SK-N-DZ (cell line): Measurements from ENCODE around the gene LMAN1.
A peak's percentile ranks its signal among the peaks of the same experiment; 100 is the strongest.

Experiments
- DNase-seq: peaks from one replicate; pipeline ENCODE4 v3.0.0-alpha.2; 2015; ENCODE audit warnings: low spot score

LMAN1 gene

DNA sequence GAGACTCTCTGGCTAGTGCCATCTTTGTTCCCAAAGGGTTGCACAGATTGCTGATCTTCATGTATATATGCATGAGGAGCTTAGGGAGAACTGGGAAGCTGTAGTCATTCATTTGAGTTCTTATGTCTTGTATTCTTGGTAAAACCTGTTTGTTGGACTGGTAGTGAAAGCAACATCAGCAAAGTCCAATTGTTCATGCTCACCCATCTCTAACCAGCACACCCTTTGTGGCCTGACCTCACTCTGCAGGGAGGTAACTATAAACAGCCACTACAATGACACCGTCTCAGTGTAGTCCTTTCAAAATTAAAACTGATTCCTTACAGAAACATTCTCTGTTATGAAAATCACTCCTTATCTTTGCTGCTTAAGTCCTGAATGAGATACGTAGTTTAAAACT is 13.9 kb upstream of the LMAN1 start:
- DNase-seq, result no peak

DNA sequence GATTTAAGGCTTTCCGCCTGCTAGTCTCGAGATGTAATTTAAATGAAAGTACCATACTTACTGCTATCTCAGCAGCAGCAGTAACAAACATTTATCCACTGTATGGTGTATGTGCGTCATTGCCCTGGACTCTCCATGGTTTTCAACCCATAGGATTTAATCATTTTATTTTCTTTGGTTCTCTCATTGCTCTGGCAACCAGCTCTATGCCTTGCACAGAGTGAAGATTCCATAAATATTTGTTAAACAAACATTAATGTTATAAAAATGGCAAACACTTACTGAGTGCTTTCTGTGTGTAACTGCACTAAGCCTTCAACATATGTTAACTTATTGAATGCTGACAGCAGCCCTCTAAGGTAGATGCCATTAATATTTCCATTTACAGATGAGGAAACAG is 1.3 kb upstream of the LMAN1 start:
- DNase-seq, result no peak

DNA sequence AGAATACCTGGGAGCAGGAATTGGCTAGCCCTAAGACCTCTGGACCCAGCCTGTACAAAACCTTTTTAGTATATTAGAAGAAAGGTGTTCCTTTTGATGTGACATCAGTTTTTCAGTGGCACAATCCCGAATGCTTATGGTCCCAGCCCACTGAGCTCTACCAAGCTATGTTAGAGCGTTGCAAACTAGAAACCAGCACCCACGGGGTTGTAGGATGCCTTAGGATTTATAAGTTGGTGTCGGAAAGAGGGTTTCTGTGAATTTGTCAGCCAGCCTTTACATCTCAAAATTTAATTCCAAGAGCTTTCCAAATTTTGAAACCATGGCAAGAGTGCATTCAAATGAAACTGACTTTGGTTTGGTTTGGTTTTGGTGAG is 499 bp upstream of the LMAN1 start:
- DNase-seq, result no peak

DNA sequence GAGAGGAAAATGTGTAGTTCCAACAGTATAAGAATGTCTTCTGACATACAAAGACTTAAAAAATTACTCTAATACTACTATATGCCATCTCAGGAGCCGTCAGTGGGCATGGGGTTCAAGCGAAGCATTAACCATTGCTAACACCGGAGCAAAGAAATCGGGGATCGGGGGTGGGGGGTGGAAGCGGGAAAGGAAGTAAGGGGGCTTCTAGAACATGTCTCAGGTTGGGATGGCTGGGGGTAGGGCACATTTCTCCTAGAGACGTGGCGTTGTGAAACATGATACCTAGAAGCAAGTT is 702 bp downstream of the LMAN1 start:
- DNase-seq, result no peak

DNA sequence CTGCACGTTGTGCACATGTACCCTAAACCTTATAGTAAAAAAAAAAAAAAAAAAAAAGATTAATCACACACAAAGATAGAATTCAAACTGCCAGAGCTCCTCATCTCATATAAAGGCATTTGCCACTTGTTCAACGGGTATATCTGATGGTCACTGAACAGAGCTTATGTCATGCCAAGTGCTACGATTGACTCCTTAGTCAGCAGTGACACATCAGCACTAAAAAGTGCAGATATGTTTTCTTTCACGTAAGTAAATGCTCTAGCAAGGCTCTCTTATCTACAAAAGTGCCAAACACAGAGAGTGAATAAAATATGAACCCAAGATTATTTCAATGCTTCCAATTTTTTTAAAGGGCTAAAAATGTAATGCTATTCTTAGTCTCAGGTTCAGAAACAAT is 1.1 kb downstream of the LMAN1 start:
- DNase-seq, result no peak

DNA sequence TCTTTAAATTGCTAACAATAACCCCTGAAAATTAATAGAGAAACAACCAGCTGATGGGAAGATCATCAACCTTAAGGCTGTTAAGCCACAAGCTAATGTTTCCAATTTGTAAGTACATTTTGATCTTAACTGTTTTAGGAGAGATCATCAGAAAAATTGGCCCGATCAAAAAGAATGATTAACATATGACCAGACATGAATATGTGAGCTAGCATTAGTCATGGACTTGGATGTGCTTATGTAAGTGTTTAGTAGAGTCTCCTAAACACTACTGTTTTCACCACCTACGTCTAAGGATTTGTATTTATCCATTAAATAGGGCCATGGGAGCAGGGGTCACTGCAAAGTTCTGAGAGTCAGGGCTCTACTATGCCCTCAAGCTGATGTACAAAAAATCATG is 4.3 kb downstream of the LMAN1 start:
- DNase-seq, result no peak

DNA sequence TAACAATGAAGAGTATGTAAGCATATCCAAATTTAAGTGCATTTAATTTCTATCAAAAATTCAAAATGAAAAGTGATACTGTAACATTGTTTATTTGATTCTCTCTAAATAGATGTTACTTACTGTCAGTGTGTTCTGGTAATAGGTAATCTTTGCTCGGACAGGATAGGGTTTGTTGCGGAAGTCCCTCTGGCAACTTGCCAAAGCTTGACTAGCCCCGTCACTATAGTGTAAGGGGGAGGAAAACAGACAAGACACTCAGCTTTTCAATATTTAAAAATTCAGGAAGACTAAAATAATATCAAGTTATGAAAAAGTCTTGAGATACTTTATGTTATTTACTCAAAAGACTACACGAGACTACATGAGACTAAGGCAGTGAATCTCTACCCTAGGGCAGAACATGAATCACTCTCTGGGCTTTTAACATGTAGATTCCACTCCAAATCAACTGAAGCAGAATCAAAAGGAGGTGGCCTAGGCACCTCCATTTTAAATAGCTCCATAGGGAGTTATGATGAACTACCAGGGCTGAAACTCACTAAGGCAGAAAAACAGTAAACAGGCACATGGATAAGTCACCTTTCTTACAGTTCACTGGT is 5.9 kb downstream of the LMAN1 start:
- no peak for DNase-seq

DNA sequence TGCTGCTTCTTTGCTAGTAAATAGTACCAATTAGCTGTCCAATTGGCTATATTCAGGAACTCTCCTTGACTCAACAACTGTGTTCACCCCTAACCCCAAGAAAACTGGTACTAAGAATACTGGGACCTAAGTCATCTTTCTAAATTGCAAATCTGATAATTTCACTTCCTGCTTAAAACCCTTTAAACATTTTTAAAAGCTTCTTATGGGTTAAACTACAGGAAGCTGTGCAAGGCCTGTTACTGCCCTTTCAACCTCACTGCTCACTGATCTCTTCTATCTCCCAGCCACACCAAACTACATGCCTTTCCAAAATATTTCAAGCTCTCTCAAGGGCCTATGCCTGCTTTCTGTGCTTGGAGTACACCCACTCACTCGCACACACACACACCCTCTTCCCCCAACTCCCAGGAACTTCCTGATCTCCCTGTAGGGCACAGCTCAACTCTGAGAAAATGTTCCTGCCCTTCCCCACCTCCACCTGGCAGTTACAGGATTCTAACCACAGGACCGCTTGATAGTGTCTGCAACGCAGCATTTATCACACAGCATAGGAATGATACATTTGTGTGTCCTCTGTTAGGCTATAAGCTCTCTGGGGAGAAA is 6.7 kb downstream of the LMAN1 start:
- no peak for DNase-seq

DNA sequence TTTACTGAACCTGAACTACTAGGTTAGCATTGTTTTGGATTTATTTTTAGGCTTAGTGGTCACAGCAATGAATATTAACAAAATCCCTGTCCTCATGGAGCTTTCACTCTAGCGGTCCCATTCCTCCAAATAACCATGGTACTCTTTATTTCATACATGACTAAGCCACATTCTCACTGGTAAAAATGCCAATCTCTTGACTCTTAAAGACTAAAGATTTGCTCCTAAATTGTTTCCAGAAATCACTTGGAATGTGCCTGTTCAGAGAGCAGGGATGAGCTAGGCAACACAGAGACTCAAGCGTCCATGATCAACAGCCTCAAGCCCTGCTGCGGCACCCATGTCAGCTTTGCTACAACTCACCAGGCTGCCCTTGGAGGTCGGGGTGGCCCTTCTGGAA is 13.5 kb downstream of the LMAN1 start:
- no peak for DNase-seq

DNA sequence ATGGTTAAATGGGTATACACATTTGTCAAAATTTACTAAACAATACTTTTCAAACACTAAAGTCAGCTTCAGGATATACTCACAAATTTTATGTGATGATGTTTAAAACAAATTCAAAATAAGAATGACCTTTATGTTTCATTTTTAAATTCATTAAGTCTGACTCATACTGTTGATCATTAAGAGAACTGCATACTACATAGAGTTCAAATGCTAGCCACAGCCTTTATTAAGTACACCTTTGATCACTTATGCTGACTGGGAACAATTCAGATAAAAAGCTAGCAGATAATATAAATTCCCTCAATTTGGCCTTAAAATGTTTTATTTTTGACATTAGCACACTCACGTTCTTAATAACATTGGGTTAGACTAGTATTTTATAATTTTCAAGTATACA is 14.1 kb downstream of the LMAN1 start:
- DNase-seq, result no peak

DNA sequence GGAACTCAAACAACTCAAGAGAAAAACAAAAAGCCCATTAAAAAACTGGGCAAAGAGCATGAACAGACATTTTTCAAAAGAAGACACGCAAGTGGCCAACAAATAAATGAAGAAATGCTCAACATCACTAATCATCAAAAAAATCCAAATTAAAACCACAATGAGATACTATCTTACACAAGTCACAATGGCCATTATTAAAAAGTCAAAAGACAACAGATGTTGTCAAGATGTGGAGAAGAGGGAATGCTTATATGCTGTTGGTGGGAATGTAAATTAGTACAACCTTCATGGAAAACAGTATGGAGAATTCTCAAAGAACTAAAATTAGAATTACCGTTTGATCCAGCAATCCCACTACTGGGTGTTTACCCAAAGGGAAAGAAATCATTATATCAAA is 15.1 kb downstream of the LMAN1 start:
- DNase-seq, result no peak

DNA sequence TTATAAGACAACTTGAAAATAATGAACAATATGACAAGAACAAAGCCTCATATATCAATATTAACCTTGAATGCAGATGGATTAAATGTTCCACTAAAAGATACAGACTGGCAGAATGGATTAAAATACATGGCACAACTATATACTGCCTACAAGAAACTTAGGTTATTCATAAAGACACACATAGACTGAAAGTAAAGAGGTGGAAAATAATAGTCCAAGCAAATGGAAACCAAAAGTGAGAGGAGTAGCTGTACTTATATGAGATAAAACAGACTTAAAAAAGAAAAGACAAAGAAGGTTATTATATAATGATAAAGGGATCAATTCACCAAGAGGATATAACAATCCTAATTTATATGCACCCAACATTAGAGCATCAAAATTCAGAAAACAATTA is 18.2 kb downstream of the LMAN1 start:
- DNase-seq, result no peak

DNA sequence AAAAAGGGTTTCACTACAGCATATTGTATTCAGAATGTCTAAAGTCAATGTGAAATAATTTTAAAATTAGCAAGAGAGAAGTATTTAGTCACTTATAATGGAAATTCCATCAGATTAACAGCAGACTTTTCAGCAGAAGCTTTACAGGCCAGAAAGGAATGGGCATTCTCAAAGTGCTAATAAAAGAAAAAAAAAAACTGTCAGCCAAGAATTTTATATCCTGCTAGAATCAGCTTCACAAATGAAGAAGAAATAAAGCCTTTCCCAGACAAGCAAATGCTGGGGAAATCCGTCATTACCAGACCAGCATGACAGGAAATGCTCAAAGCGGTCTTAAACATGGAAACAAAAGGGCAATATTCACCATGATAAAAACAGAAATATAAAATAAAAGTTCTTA is 18.8 kb downstream of the LMAN1 start:
- DNase-seq, result no peak

DNA sequence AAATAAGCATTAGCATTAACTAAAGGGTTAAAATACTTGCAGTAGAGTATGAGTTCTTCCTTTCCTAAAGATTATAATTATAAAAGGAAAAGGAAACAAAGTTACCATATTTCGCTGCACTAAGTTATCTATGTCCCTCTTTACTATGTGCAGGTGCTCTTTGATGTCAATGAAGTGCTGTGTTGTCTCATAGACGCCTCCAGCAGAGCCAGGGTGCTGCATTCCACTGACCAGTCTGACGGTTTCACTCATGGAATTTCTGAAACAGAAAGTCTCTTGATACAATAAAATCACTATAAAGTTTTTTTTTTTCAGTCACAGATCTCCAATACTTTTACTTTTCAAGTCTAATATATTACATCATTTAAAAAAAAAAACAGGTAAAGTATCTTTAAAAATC is 26.1 kb downstream of the LMAN1 start:
- no peak for DNase-seq

DNA sequence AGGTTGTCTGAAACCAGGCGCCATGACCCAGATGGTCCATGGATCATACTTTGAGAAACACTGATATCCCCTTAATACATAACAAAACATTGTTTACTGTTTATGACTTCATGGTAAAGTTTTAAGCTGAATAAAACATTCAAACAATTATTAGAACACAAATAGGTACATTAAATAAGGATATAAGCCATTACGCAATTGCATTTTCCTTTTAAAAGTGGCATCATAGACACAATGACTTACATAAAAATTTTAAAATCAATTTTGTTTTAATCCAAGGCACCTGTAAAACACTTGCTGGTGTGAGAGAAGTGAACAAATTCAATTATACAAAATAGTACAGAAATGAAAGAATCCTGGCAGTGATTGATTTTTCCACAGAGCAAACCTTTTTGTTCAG is 30.4 kb downstream of the LMAN1 start:
- no peak for DNase-seq

DNA sequence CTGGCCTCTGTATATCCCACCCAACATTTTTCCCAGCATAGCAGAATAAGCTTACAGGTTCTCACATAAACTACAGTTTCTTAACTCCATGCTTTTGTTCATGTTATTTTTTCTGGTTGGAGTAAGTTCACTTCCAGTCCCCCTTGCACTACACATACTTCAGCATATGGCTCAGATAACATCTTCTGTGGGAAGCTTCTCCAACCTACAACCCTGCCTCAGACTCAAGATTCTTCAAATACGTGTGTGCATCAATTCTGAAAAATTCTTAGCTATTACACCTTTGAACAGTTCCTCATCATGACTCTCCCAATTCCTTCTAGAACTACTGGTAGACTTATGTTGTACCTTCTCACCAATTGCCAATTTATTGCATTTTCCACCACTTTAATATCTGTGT is 33.1 kb downstream of the LMAN1 start:
- no peak for DNase-seq

DNA sequence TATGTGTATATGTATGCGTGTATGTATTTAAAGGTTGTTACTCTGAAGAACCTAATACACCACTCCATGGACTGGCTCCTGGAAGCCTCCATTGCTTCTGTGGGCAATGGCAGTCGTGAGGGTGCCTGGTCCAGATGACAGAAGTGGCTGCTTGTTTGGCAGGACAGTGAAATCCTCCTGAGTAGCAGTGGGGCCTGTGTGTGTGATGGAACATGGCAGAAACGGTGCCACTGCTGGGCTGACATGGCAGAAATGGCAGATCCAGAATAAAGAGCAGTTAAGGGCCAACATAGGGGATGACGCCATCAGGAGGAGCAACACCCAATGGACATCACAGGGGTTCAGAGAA is 34.5 kb downstream of the LMAN1 start:
- no peak for DNase-seq

DNA sequence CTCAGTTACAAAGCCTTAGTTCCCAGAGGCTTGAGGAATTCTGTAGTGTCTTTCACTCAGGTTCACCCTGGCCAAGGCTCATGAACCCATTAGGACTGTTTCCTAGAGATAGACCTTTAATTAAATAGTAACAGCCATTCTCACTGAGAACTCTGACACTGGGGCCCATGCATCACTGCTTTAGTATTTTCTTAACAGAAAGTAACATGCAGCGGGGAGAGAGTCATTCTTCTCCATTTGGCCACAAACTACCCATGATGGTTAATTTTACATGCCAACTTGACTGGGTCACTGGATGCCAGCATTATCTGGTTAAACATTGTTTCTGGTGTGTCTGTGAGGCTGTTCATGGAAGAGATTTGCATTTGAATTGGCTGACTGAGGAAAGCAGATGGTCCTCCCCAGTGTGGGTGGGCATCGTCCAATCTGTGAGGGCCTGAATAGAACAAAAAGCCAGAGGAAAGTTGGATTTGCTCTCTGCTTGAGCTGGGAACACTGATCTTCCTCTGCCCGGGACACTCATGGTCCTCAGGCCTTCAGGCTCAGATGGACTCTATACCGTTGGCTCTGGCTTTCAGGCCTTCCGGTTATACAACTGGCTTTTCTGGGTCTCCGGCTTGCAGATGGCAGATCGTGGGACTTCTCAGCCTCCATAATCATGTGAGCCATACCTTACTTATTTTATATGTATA is 35.0 kb downstream of the LMAN1 start:
- no peak for DNase-seq

DNA sequence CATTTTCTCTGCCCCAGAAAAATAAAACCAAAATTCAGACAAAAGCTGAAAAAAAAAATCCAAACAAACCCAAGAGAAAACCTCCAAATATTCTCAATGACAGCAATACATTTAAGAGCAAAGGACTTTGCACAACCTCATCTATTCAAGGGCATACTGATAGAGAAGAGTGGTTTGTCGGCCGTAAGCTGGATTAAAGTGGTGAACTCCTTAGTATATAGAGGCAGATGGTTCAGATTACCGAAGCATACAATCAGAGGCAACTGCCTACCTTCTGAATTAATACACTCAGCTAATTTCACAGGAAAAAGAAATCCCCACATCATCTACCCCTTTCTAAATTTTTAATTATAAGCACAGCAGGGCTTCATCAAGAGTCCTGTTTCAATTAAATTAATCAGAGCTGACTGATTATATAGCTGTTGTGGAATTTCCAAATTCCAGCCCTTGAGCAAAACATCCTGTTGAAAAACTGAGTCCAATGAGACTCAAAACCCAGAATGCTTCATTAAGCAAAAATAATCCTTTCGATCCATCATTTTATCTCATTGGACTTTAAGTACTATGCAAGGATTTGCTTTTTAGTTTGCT is 40.5 kb downstream of the LMAN1 start, which contains the start of gene CPLX4:
CPLX4 (minus strand) TSS at position 190 of the 591 bp plus-strand sequence; CDS start at position 3, 187 bp downstream.
- no peak for DNase-seq

DNA sequence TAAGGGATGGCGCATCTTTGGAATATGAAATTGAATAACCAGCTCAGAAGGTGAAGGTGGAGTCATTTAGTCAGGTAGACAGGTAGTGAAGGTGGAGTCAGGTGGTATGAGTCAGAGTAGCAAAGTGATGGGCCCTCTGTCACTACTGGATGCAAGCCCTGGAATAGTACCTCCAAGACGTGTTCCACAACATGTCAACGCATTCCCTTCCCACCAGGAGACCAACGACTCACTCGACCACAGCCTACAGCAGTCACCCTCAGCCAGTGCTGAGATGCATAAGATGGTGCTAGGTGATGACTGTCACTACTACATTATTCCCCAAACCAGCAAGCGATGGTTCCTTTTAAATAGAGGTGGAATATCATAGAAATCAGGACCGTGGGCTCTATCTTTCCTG is 47.4 kb downstream of the LMAN1 start:
- DNase-seq, result no peak

DNA sequence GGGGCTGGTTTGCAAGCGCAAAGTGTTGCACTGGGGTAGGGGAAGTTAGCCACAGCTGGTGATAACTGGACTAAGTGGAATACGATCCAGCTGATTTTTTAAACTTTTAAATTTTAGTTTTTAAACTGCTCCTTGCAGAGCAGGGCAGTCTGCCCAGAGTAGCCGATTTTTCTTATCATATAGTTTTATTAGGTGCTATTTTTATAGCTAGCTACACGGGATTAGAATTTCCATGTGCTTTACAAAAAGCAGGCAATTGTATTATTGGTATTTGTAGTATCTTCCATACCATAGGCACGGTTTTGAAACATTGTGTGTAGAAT is 50.2 kb downstream of the LMAN1 start:
- DNase-seq, result no peak

DNA sequence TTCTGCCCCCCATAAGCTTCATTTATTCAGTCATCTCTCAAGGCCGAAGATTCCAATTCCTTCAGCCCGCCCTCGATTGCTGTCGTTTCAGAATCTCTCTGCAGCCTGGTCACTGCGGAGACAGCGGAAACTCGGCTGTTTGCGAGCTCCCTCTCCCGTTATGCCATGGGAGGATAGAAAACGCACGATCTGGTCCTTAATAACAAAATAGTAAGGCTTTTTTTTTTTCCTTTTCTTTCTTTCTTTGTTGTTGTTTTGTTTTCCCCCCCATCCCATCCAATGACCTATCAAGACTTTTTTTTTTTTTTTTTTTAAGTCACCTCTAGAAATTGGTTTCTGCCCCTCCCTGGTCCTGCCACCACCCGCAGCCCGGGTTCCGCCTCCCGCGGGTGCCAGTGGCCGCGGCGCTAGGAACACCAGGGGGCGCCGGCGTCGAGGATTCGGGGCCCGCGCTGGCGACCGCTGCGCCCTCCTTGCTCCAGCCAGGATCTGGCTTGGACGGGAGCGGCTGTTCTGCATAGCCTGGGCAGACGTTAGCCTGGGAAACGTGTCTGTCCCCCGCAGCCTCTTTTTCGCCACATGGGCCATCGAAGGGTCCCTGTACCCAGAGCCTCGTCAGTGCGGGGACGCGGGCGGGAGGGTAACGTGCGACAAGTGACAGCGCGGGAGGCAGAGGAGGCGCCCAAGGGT is 50.7 kb downstream of the LMAN1 start:
- DNase-seq, result peak; percentile 64

DNA sequence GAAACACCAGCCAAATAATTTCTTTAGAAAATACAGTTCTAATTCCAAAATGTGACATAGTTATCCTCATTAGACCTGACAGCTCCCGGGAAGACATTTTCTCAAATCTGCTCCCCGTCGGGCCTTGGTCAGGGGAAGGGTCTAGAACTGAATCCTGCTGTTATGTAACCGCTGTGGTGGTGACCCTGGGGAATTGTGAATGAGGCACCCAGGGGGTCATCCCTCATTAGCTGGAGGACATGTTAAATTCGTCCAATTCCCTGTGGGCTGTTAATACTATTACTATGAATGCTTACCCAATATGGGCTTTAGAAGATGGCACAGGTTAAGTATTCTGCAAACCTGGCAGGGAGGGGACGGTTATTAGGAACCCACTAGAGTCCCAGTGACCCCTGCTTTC is 52.4 kb downstream of the LMAN1 start:
- DNase-seq, result no peak
